ENCODE data around the gene DISC1. TPM values are rescaled to one million over a fixed set of nuclear protein-coding genes. Genes with fewer than 3 reads are reported as not detected.
"Not testable (repeated sequence)": the region's sequence is repeated elsewhere in the genome, so short reads cannot be mapped to it uniquely, and the experiment has no call there.

DISC1 gene
- total RNA-seq, 1 experiment from 2014 or later = 3.8 TPM

- not testable (repeated sequence) for DNase-seq (ENCODE audit: low read depth)
Measured at GRCh38 chr1:231728987-231729386, 102.4 kb downstream of the DISC1 start.

DNA sequence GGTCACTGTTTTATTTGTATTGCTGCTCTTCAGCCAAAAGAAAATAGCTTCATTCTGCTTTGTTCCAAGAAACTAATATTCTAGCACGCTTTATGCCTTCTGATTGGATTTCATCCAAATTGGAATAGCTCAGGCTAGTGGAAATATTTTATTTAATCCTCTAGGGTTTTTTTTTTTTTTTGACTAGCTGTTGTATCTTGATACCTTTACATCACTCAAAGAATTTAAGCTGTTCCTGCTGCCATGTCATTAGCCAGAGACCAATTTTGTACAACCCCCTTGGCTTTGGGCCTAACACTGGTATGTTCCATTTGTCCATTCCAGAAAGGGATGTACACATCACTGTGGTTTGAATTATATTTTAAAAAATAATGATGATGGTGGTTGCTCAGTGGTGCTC is 103.0 kb downstream of the DISC1 start:
- DNase-seq (ENCODE audit: low read depth) = no peak

DNA sequence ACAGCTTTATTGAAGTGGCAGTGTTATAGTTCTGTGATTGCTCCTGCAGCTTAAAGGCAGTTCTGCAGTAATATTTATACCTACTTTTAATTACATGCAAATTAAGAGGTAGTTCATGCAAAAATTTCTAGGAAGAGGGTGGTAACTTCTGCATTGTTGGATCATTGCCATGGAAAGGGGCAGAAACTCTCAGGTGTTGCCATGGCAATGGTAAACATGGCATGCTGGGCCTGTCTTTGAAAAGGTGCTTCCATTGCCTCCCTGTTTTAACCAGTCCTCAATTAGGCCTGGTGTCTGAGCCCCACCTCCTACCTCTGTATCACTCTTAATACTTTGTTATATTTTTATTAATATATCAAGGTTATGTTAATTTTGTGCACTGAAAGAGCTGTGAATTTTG is 104.7 kb downstream of the DISC1 start:
- no peak for DNase-seq (ENCODE audit: low read depth)

- DNase-seq (ENCODE audit: low read depth) = no peak
Measured at GRCh38 chr1:231733063-231733462, 106.5 kb downstream of the DISC1 start.

- no peak for DNase-seq (ENCODE audit: low read depth)
Measured at GRCh38 chr1:231733672-231734071, 107.1 kb downstream of the DISC1 start.

- DNase-seq (ENCODE audit: low read depth) = no peak
Measured at GRCh38 chr1:231734417-231734816, 107.8 kb downstream of the DISC1 start.

- DNase-seq (ENCODE audit: low read depth) = no peak
Measured at GRCh38 chr1:231735411-231735810, 108.8 kb downstream of the DISC1 start.

DNA sequence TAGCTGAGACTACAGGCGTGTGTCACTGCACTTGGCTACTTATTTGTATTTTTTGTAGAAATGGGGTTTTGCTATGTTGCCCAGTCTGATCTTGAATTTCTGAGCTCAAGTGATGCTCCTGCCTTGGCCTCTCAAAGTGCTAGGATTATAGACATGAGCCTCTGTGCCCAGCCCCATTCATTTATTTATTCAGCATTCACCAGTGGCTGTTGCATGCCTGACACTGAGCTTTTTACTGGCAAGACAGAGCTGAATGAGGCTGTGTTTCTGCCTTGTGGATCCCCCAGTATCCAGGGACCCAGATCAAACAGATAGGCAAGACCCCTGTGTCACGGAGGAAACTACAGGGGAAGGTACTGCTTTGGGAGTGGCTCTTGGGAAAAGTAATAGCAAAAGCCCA is 109.4 kb downstream of the DISC1 start:
- no peak for DNase-seq (ENCODE audit: low read depth)

DNA sequence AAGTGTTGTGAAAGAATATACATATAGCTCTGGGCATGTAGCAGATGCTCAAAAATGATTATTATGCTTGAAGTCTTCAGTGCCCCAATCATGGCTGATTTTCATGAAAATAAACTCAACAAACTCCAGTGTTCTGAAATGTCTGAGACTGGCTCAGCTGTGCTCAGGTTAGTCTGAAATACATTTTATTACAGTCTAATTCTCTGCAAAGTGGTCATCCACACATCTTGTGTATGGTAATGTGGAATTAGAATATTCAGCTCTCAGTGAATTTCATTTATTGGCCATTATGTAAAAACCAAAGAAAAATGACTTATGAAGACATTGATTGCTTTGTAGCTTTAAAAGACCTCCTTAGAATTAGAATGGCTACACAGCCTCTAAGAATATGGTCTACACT is 109.9 kb downstream of the DISC1 start:
- no peak for DNase-seq (ENCODE audit: low read depth)

DNA sequence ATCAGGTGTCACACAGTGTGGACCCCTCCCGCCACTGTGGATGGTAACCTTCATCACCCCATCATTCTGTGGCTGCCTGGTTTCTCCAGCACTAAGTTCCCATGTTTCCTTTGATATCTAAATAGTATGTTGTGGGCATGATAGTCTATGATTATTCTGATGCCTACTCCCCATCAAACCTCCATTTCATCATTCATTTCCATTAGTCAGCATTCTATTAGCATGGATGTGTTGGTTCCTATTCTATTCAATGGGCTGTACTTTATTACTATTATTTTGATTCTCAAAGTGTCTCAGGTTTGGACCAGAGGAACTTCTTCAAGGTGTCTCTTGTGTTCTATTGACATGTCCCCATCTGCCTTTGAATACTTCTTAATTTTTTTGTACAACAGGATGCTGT is 112.0 kb downstream of the DISC1 start:
- DNase-seq (ENCODE audit: low read depth) = no peak

- no peak for DNase-seq (ENCODE audit: low read depth)
Measured at GRCh38 chr1:231743966-231744365, 117.4 kb downstream of the DISC1 start.

DNA sequence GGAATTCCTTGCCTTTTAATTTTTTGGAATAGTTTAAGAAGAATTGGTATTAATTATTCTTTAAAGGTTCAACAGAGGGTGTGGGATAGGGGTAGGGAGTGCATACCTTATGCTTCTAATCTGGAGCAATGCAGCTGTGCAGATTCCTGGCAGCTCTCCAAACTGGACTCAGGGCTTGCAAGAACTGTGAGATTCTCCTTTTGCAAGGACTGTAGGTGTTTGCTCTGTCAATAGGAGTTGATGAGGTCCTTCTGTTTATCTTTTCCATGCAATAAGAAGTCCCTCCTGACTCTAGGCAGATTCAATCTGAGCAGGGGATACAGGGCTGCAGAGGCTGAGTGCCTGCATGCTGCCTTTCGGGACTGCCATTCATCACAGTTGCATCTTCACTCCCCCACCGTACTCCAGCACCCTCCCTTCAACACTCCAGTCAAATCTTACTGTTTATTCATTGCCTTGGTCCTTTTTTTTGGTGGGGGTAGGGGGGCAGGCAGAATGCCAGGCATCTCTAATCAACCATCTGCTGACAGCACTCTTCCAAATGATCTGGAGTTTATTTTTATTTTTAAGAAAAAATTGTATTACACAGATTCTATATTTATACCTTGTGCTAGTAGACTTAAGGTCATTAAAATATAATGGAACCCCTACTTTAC is 122.3 kb downstream of the DISC1 start:
- no peak for DNase-seq (ENCODE audit: low read depth)

DNA sequence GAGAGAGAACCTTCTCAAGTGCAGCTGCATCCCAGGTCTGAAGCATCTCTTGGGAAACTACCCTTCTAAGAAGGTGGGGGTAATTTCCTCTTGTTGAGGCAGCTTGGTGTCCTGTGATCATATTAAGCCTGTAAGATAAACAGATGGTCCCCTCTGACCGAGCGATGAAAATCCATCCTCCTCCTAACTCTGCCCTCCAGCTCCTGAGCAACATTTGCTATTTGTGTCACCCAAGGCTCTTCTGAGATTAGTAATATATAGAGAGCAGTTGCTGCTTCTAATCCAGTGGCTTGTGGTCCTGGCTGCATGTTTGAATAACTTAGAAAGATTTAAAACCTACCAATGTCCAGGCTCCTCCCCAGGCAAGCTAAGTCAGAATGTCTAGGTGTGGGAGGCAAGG is 123.7 kb downstream of the DISC1 start:
- no peak for DNase-seq (ENCODE audit: low read depth)

DNA sequence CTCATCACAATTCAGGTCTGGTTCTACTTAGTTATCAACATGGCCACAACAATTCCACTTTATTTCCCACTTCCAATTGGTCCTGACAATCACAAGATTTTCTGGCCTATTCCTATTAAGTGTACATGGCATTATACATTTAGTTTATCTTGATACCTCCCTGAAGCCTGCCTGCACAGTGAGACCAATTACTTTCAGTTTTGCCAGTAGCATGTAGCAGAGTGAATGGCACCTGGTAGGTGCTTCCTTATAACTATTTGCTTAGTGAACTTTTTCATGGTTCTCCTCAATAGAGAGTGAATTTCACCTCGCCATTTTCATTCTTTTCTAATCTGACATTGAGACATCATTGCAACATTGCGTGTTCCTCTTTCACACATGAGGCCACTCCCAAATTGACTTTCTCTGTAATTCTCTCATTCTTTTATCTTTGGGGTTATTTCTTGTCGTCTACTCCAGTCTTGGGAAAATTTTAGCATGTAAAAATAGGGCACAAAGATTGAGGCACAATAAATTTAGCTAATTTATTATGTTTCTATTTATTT is 124.3 kb downstream of the DISC1 start:
- no peak for DNase-seq (ENCODE audit: low read depth)

- no peak for DNase-seq (ENCODE audit: low read depth)
Measured at GRCh38 chr1:231751415-231751814, 124.8 kb downstream of the DISC1 start.

DNA sequence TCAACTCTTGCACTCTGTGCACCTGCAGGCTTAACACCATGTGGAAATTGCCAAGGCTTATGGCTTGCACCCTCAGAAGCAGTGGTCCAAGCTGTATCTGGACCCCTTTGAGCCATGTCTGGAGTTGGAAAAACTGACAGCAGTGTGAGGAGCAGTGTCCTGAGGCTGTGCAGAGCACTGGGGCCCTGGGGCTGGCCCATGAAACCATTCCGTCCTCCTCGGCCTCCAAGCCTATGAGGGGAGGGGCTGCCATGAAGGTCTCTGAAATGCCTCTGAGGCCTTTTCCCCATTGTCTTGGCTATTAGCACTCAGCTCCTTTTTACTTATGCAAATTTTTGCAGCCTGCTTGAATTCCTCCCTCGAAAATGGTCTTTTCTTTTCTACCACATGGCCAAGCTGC is 126.7 kb downstream of the DISC1 start:
- no peak for DNase-seq (ENCODE audit: low read depth)

- DNase-seq (ENCODE audit: low read depth) = no peak
Measured at GRCh38 chr1:231757101-231757404, 130.5 kb downstream of the DISC1 start.

DNA sequence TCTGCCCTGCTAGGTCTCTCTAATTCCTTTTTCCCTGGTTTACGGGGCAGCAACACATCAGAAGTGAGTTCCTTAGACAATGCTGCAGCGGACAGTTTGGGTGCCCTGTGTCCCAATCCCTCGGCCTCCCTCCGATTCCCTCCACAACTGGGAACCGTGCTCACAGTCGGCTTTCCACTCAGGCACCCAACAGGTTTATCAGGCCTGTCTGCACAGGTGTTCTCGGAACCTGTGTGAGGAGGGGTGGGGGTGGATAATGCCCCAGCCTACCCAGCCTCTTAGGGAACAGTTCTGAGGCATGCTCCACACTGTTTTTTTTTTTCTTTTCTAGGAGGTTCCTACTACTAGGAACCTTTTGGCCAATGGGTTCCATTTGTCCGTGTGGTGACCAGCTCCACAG is 131.2 kb downstream of the DISC1 start:
- no peak for DNase-seq (ENCODE audit: low read depth)

GRCh38 chr1:231761252-231761651 is 134.7 kb downstream of the DISC1 start:
- no peak for DNase-seq (ENCODE audit: low read depth)

GRCh38 chr1:231761747-231762541 is 135.4 kb downstream of the DISC1 start:
- no peak for DNase-seq (ENCODE audit: low read depth)

- DNase-seq (ENCODE audit: low read depth) = no peak
Measured at GRCh38 chr1:231763456-231763855, 136.9 kb downstream of the DISC1 start.

- DNase-seq (ENCODE audit: low read depth) = not testable (repeated sequence)
Measured at GRCh38 chr1:231765825-231766224, 139.2 kb downstream of the DISC1 start.

- no peak for DNase-seq (ENCODE audit: low read depth)
Measured at GRCh38 chr1:231767471-231767870, 140.9 kb downstream of the DISC1 start.
